ENCODE results near the gene BCAP31.
A peak's percentile ranks its signal among the peaks of the same experiment; 100 is the strongest.
"Not testable (repeated sequence)": the region's sequence is repeated elsewhere in the genome, so short reads cannot be mapped to it uniquely, and the experiment has no call there.

The BCAP31 gene

DNA sequence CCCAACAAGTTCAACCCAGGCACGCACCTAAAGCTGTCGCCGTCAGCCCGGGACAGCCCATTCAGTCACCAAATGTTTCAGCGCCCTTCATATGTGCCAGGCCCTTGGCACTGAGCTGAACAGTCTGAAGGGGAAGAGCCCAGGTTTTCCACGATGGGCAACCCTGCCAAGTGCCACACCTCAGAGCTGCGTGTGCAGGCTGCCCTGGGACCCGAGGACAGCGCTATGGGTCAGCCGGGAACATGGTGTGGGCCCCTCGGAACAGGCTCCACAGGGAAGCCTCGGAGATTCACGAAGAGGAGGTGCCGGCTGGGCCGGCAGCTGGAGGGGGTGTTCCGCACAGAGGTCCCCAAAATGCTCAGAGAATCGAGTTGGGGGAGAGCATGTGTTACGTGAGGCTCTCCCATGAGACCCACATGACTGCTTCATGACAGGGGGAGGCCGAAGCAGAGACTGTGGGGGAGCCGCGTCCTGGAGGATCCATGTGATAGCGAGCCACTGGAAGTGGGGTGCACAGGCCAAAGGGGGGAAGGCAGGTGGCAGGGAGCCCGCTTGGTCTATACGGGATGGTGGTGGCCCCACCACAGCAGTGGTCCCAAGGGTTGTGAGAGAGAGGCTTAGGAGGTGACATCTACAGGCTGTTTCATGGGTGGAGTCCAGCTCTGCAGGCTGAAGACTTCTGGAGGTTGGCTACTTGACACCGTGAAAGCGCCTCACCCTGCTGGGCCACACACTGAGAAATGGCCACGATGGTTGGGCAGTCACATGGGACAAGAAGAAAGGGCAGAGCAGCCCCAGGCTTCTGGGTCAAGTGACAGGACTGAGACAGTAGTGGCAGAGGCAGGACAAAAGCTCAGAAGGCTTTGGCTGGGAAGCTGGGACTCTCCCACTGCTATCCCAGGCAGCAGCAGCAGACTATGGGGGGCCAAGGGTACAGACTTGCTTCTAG lies 14.2 kb downstream of the BCAP31 start:
- DNase-seq (ENCODE audit: low spot score): no peak
- no peak overlapping the region for H3K4me3 ChIP-seq
- no peak for TF ChIP-seq CTCF (IDR thresholded peaks at IDR 0.05)
- no peak overlapping the region for H3K27ac ChIP-seq

DNA sequence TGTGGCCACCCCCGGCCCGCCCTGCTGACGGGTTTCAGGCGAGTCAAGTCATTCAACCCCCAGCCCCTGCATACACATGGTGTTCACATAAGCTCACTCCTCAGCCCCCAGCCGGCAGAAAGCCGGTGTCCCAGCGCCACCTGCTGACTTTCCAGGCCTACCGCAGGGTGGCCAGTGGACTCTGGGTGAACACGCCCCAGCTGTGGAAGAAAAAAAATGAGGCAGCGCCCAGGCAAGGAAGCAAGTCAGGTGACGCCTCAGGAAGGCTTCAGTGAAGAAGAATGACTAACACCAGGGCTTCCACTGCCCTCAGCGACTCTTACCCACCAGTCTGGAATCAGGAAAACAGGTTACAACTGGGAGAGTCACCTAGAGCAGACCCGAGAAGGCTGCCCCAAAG lies 15.8 kb downstream of the BCAP31 start:
- peak; percentile 45 for TF ChIP-seq CTCF (IDR thresholded peaks at IDR 0.05)
- no peak overlapping the region for H3K4me3 ChIP-seq
- peak; percentile 80 for DNase-seq (ENCODE audit: low spot score)
- no peak overlapping the region for H3K27ac ChIP-seq

GRCh38 chrX:153707406-153707805 lies 16.8 kb downstream of the BCAP31 start:
- no peak for TF ChIP-seq CTCF (IDR thresholded peaks at IDR 0.05)
- H3K27ac ChIP-seq: no peak overlapping the region
- H3K4me3 ChIP-seq: no peak overlapping the region
- peak; percentile 53 for DNase-seq (ENCODE audit: low spot score)

DNA sequence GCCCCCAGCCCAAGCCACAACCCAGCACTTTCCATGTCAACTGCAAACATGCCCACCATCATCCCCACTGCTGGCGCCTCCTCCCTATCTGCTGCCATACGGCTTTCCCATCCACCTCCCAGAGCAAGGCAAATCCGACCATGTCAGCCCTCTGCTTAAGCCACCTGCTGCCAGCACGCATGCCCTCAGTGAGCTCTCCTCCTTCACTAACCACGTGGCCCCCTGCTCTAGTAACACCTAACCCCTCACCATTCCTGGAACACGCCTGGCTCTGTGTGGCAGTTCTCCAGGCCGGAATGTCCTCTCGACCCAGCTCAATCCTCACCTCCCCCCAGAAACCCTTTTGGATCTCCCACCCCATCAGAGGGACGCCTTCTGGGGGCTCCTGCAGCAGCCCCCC lies 17.4 kb downstream of the BCAP31 start:
- Histone ChIP-seq H3K4me3 (no peak overlapping the region), H3K27ac (no peak overlapping the region)
- no peak for DNase-seq (ENCODE audit: low spot score)
- no peak for TF ChIP-seq CTCF (IDR thresholded peaks at IDR 0.05)

DNA sequence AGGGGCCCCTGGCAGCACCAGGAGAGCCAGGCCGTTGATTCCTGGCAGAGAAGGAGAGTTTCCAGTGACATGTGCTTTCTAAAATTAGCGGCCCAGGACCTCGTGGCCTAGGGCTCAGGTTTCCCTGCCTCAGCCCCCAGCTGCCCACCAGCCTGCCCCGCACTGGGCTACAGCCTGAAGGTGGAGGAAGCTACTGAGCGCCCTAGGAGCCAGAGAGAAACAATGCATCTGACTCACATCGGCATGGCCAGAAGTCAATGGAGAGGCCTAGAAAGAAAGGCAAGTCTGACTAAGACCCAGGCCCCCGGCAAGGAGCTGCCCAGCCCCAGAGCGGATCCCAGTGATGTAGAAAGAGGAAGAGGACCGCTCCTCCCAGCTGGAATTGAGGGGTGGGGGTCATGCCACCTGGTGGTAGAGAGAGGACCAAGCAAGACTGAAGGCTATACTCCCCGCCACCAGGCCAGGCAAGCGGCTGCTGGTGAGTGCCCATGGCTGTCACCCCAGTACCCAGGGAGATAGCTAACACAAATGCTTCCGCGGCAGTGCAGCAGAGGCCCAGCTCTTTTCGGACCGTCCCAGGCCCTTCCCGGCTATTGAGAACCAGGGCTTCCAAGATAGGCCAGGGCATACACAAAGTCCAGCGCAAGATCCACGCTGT lies 18.7 kb downstream of the BCAP31 start:
- DNase-seq (ENCODE audit: low spot score); H3K4me3 ChIP-seq: not testable (repeated sequence)
- H3K27ac ChIP-seq: peak overlapping the region in 1 of 2 donors; percentile 40

GRCh38 chrX:153704631-153705402 lies 19.4 kb downstream of the BCAP31 start:
- peak overlapping the region in 1 of 2 donors; percentile 40 for H3K27ac ChIP-seq
- not testable (repeated sequence) for H3K4me3 ChIP-seq; DNase-seq (ENCODE audit: low spot score)

GRCh38 chrX:153704021-153704526 lies 20.1 kb downstream of the BCAP31 start:
- Histone ChIP-seq H3K27ac (no peak overlapping the region), H3K4me3 (no peak overlapping the region)
- no peak for TF ChIP-seq CTCF (IDR thresholded peaks at IDR 0.05)
- no peak for DNase-seq (ENCODE audit: low spot score)
